HG03520 (cell line): ENCODE data around the gene SSR1.
"Not testable (repeated sequence)": the region's sequence is repeated elsewhere in the genome, so short reads cannot be mapped to it uniquely, and the experiment has no call there.

Source experiments
- ATAC-seq: cut with Tn5 transposase; IDR thresholded peaks from one replicate; pipeline ENCODE4 v1.9.1; 2021; ENCODE audit warnings: mild to moderate bottlenecking, moderate library complexity; ENCODE audit not compliant: unreplicated experiment

The SSR1 gene

DNA sequence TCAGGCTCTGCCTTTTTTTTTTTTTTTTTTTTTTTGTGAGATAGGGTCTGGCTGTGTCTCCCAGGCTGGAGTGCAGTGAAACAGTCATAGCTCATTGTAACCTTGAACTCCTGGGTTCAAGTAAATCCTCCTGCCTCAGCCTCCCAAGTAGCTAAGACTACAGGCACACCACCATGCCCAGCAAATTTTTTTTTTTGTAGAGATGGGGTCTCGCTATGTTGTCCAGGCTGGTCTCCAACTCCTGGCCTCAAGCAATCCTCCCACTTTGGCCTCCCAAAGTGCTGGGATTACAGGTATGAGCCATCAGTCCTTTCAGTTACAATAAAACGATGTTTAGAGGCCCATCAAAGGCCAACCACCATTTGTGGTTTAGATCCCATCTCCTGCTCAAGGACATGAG, 6.4 kb upstream of the SSR1 start:
- not testable (repeated sequence) for ATAC-seq

DNA sequence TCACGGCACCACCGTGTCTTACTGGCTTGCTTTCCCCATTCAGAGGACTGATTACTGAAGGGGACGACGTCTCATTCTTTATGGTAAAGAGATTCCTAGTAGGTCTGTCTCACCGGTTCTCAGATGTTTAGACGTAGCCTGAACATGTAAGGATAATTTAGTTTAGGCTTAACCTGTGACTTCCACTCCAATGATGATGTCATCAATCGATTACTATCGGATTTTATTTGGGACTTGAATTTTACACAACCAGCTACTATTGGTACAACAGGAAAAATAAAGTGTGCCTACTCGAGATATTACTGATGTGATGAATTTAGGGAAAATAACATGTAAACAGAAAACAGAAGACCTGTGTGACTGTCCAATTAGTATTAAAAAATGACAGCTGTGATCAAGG, 4.5 kb upstream of the SSR1 start:
- ATAC-seq, result no peak

DNA sequence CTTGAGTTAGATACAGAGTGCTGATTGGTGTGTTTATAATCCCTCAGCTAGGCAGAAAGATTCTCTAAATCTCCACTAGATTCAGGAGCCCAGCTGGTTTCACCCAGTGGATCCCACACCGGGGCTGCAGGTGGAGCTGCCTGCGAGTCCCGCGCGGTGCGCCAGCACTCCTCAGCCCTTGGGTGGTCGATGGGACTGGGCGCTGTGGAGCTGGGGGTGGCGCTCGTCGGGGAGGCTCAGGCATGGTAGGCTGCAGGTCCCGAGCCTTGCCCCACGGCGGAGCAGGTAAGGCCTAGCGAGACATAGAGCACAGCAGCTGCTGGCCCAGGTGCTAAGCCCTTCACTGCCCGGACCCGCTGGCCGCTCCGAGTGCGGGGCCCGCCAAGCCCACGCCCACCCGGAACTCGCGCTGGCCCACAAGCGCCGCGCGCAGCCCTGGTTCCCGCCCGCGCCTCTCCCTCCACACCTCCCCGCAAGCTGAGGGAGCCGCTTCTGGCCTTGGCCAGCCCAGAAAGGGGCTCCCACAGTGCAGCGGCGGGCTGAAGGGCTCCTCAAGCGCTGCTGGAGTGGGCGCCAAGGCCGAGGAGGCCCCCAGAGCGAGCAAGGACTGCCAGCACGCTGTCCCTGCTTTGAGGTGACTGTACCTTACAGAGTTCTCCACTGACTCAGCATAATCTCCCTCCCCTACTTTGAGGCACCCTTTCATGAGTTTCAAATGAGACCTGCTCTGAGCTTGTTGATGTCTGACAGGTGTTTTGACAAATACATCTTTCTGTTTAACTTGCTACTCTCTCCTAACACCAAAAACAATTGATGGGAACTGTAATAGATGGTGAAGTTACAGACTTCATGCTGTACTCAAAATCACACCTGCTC, 3.9 kb upstream of the SSR1 start:
- ATAC-seq, result no peak

- ATAC-seq, result no peak
These were observed 3.0 kb upstream of the SSR1 start for GRCh38 chr6:7315948-7316365.

GRCh38 chr6:7315087-7315947, 2.3 kb upstream of the SSR1 start:
- not testable (repeated sequence) for ATAC-seq

- no peak for ATAC-seq
These were observed 1.4 kb upstream of the SSR1 start for GRCh38 chr6:7314414-7314813.

- no peak for ATAC-seq
These were observed 636 bp upstream of the SSR1 start for GRCh38 chr6:7313505-7314165.

DNA sequence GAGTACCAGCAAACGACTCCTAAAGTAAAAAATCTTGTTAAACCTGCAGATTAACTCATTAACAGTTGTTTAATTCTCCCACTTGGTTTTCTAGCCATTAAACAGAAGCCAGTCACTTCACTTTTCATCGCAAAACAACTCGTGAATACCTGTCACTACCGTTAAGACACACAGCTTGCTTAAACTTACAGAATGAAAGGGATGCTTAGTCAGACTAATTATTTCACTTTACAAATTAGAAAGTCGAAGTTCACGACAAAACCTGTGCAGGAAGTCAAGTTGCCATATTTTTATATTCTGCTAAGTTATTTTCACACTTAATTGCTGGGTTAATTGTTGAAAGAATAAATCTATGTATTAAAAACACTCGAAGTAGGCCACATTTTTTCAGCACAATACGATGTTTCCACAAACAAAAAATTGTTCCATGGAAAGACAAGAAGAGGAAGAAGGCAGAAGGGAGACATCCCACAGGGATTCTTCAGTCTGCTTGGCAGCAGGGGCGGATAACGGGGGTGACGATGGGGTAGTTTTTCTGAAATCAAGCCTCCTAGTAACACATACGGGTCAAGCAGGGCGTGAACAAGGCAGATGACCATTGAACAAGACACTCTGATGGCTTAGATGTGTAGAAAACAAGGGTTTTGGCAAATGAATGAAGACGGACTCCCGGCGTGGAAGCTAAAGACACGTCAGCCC, 933 bp downstream of the SSR1 start:
- ATAC-seq, result no peak

- ATAC-seq, result no peak
These were observed 1.8 kb downstream of the SSR1 start for GRCh38 chr6:7311176-7311575.

DNA sequence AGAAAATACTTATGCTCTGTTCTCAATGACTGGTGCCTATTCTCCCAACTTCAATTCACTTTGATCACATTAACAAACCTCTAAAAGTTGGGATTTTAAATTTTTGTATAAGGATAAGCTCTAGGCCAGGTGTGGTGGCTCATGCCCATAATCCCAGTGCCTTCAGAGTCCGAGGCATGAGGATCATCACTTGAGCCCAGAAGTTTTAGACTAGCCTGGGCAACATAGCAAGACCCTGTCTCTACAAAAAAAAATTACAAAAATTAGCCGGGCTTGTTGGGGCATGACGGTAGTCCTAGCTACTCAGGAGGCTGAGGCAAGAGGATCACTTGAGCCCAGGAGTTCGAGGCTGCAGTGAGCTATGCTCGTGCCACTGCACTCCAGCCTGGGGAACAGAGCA, 3.9 kb downstream of the SSR1 start:
- no peak for ATAC-seq

DNA sequence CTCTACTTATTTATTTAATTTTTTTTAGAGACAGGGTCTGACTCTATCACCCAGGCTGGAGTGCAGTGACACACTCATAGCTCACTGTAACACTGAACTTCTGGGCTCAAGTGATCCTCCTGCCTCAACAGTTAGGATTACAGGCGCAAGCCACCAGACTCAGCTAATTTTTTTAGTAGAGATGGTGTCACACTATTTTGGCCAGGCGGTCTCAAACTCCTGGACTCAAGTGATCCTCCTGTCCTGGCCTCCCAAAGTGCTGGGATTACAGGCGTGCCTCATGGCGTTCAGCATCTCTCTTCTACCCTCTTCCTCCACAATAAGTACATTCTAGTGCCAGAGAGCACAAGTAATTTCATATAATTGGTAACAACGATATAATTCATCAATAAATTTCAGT, 5.5 kb downstream of the SSR1 start:
- no peak for ATAC-seq

DNA sequence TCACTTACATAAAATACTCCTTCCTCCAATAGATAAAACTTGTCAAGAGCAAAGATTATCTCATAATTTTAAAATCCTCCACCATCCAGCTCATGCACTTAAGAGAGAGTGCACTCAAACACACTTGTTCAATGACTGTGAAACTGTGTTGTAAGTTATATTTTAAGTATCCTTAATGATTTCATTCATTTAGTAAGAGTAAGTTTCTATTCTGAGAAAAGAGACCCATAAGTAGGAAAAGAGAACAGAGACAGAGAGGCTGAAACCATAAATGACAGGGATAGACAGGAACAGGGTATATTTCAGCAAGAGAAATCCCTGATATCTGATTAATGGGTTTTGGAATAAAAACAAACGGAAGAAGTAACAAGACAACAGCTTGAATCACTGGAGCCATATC, 8.2 kb downstream of the SSR1 start:
- ATAC-seq, result no peak

DNA sequence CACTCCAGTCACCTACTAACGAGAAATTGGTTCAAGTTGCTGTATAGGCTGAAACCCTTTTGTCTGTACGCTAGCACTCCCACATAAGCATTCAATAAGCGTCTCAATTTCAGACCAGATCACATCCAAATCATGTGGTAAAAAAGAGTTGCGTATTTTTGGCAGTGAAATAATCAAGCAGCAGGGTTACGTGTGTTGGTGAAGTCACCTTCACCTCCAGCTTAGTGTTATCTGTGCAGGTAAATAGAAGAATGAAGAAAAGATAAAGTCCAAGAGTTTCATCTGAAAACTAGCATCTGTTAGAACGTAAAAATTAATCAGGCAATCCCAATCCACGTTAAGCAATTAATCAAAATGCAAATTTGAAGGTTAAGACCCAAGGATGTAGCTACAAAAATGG, 11.3 kb downstream of the SSR1 start:
- ATAC-seq, result no peak

DNA sequence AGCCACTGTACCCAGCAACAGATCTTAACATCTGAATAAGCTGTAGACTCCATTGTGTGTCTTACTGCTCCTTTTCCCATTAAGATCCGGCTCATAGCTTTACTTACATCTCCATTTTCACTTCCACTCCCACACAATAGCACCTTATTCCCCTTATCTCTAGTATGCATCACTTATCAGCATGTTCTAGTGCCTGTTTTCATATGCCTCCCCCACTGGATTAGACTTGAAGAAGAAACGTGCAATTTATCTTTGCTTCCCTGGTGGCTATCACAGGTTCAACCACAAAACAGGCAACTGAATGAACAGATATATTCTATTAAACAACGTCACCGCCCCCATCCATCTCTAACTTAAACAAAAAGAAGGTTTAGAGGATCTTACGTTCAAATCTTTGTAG, 12.1 kb downstream of the SSR1 start:
- no peak for ATAC-seq

DNA sequence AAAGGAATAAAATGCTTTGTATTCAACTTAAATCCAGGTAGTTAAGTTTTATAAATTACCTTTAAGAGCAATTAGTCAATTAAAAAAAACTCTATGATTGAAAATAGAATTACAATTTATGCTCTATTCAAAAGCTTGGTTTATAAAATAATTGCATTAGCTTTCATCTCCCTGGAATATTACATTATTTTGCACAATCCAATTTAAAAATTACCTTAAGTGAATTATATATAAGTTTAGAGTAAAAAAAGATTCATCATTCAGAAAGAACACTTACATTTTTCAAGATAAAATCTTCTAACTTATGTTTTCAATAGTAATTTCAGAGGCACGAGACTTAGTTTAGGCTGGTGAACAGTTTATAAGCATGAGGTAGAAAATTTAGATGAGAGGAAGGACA, 14.9 kb downstream of the SSR1 start:
- ATAC-seq, result no peak

- ATAC-seq, result no peak
These were observed 16.4 kb downstream of the SSR1 start for GRCh38 chr6:7296602-7297001.

- no peak for ATAC-seq
These were observed 17.1 kb downstream of the SSR1 start for GRCh38 chr6:7295916-7296315.

GRCh38 chr6:7292596-7293255, 20.3 kb downstream of the SSR1 start:
- ATAC-seq, result no peak

- ATAC-seq, result no peak
These were observed 22.9 kb downstream of the SSR1 start for GRCh38 chr6:7290079-7290478.

DNA sequence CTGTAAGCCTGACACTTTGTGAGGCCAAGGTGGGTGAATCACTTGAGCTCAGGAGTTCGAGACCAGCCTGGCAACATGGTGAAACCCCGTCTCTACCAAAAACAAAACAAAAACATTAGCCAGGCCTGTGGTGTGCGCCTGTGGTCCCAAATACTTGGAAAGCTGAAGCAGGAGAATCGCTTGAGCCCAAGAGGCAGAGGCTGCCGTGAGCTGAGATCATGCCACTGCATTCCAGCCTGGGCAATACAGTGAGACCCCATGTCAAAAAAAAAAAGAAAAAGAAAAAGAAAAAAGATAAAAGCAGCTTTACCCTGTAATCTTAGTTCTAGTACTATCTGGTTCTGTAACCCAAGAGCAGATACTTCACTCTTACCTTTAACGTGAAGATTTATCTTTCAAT, 27.6 kb downstream of the SSR1 start:
- no peak for ATAC-seq
